ENCODE measurements around the gene NUCKS1. TPM values are rescaled to one million over a fixed set of nuclear protein-coding genes. Genes with fewer than 3 reads are reported as not detected.

NUCKS1 gene
- total RNA-seq, 1 experiment from 2014 or later = 401 TPM

- TF ChIP-seq, protein P1, sequence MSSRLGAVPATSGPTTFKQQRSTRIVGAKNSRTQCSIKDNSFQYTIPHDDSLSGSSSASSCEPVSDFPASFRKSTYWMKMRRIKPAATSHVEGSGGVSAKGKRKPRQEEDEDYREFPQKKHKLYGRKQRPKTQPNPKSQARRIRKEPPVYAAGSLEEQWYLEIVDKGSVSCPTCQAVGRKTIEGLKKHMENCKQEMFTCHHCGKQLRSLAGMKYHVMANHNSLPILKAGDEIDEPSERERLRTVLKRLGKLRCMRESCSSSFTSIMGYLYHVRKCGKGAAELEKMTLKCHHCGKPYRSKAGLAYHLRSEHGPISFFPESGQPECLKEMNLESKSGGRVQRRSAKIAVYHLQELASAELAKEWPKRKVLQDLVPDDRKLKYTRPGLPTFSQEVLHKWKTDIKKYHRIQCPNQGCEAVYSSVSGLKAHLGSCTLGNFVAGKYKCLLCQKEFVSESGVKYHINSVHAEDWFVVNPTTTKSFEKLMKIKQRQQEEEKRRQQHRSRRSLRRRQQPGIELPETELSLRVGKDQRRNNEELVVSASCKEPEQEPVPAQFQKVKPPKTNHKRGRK (CRISPR knock-in tag; IDR thresholded peaks at IDR 0.05; ENCODE audit: borderline replicate concordance) = no peak
- TF ChIP-seq NR3C1 (CRISPR knock-in tag; conservative IDR thresholded peaks at IDR 0.05; ENCODE audit: low read depth) (no peak), MYBL2 (CRISPR knock-in tag; IDR thresholded peaks at IDR 0.05) (no peak)
Observed at GRCh38 chr1:205687242-205687641, 62.7 kb downstream of the NUCKS1 start (continued).

DNA sequence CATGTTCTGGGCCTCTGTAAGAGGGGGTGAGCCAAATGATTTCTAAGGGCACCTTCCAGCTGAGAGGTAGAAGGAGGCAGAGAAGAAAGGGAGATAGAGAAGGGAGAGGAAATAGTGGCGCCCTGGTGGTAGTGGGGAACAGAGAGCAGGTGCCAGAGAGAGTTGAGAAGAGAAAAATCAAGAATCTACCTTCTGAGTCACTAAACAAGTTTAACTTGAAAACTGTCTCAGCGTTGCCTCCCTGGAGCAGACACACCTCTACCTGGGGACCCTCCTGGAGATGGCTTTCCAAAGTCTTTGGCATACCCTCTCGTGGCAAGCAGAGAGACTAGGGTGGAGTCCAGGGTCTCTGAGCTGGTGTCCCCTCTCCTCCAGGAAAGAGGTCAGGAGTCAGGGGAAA lies 68.6 kb downstream of the NUCKS1 start:
- Mint-ChIP-seq H3K9me3 (no peaks in the 10 kb centered on the region), H3K27me3 (ENCODE audit: low read depth) (peaks cover 7% of the 10 kb centered on the region), H3K4me1 (peaks cover 38% of the 10 kb centered on the region), H3K4me3 (peak overlapping the region; percentile 64; the same call in 1 of the 2 replicates), H3K36me3 (no peaks in the 10 kb centered on the region), H3K27ac (no peak overlapping the region)
- ATAC-seq (no peak), DNase-seq (ENCODE audit: low spot score) (no peak)
- no peak for TF ChIP-seq ZNF425 (CRISPR knock-in tag; conservative IDR thresholded peaks at IDR 0.05)
- no peak for TF ChIP-seq AR (CRISPR knock-in tag; IDR thresholded peaks at IDR 0.05)
- TF ChIP-seq ZNF423 (CRISPR knock-in tag; IDR thresholded peaks at IDR 0.05) = no peak
- no peak for TF ChIP-seq ESRRA (CRISPR knock-in tag; IDR thresholded peaks at IDR 0.05; ENCODE audit: borderline replicate concordance)
- TF ChIP-seq, protein P2, sequence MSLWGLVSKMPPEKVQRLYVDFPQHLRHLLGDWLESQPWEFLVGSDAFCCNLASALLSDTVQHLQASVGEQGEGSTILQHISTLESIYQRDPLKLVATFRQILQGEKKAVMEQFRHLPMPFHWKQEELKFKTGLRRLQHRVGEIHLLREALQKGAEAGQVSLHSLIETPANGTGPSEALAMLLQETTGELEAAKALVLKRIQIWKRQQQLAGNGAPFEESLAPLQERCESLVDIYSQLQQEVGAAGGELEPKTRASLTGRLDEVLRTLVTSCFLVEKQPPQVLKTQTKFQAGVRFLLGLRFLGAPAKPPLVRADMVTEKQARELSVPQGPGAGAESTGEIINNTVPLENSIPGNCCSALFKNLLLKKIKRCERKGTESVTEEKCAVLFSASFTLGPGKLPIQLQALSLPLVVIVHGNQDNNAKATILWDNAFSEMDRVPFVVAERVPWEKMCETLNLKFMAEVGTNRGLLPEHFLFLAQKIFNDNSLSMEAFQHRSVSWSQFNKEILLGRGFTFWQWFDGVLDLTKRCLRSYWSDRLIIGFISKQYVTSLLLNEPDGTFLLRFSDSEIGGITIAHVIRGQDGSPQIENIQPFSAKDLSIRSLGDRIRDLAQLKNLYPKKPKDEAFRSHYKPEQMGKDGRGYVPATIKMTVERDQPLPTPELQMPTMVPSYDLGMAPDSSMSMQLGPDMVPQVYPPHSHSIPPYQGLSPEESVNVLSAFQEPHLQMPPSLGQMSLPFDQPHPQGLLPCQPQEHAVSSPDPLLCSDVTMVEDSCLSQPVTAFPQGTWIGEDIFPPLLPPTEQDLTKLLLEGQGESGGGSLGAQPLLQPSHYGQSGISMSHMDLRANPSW (CRISPR knock-in tag; conservative IDR thresholded peaks at IDR 0.05; ENCODE audit: low read depth) = no peak
- POLR2A ChIA-PET = interaction anchor here (0.8 to 1.4 kb wide), 2 partner anchors 11 to 33 kb away, joined by 3 to 4 read pairs; no protein-coding TSS in a partner anchor
- CTCF ChIA-PET = interaction anchor here (1.0 to 19.0 kb wide), 5 partner anchors 9 to 30 kb away, joined by 3 to 307 read pairs (median 5); no protein-coding TSS in a partner anchor

- Mint-ChIP-seq H3K4me1 (peaks cover 49% of the 10 kb centered on the region), H3K4me3 (peak within 1 kb of the TSS; percentile 77), H3K9me3 (no peaks in the 10 kb centered on the region), H3K36me3 (no peaks in the 10 kb centered on the region), H3K27ac (no peak within 1 kb of the TSS), H3K27me3 (ENCODE audit: low read depth) (peaks cover 7% of the 10 kb centered on the region)
- DNase-seq (ENCODE audit: low spot score) = peak; percentile 65
- peak; percentile 60 for ATAC-seq
- CTCF ChIA-PET = interaction anchor here (0.6 to 19.0 kb wide), 17 partner anchors 8 to 423 kb away, joined by 3 to 307 read pairs (median 5); no protein-coding TSS in a partner anchor
- POLR2A ChIA-PET = interaction anchor here (0.8 to 1.4 kb wide), 3 partner anchors 10 to 50 kb away, joined by 3 to 4 read pairs (median 3); no protein-coding TSS in a partner anchor
- TF ChIP-seq ARID4B (CRISPR knock-in tag; IDR thresholded peaks at IDR 0.05; ENCODE audit: borderline replicate concordance) (peak; percentile 59; the same call in 1 of the 2 replicates), NFE2L1 (CRISPR knock-in tag; IDR thresholded peaks at IDR 0.05) (no peak), TCF7 (CRISPR knock-in tag; IDR thresholded peaks at IDR 0.05; ENCODE audit: low read depth) (no peak), NR2C2 (CRISPR knock-in tag; IDR thresholded peaks at IDR 0.05) (no peak)
- TF ChIP-seq, protein P3, sequence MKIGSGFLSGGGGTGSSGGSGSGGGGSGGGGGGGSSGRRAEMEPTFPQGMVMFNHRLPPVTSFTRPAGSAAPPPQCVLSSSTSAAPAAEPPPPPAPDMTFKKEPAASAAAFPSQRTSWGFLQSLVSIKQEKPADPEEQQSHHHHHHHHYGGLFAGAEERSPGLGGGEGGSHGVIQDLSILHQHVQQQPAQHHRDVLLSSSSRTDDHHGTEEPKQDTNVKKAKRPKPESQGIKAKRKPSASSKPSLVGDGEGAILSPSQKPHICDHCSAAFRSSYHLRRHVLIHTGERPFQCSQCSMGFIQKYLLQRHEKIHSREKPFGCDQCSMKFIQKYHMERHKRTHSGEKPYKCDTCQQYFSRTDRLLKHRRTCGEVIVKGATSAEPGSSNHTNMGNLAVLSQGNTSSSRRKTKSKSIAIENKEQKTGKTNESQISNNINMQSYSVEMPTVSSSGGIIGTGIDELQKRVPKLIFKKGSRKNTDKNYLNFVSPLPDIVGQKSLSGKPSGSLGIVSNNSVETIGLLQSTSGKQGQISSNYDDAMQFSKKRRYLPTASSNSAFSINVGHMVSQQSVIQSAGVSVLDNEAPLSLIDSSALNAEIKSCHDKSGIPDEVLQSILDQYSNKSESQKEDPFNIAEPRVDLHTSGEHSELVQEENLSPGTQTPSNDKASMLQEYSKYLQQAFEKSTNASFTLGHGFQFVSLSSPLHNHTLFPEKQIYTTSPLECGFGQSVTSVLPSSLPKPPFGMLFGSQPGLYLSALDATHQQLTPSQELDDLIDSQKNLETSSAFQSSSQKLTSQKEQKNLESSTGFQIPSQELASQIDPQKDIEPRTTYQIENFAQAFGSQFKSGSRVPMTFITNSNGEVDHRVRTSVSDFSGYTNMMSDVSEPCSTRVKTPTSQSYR (CRISPR knock-in tag; IDR thresholded peaks at IDR 0.05) = no peak
Observed at GRCh38 chr1:205680073-205680851, 69.7 kb downstream of the NUCKS1 start, which contains the start of gene SLC45A3. Gene SLC45A3 (minus strand): TSS chr1:205680509. CDS start chr1:205664656, 15,853 bp downstream.
